Fibroblast of skin of right biceps (primary cell): ENCODE results near the gene PNPLA1.

Source experiments
- DNase-seq: peaks from one replicate; pipeline ENCODE4 v3.0.0-alpha.2; 2013

PNPLA1 gene

GRCh38 chr6:36269834-36270705 is at the start of gene PNPLA1:
Gene PNPLA1, plus strand, starts transcription at chr6:36270060. Its CDS starts 400 bp downstream, at chr6:36270460.
- no peak for DNase-seq

GRCh38 chr6:36220226-36220625 is 49.6 kb upstream of the PNPLA1 start:
- DNase-seq = no peak

GRCh38 chr6:36221674-36222073 is 48.2 kb upstream of the PNPLA1 start:
- DNase-seq = no peak

GRCh38 chr6:36222924-36223323 is 46.9 kb upstream of the PNPLA1 start:
- no peak for DNase-seq

- DNase-seq = peak; percentile 6
These were observed 46.2 kb upstream of the PNPLA1 start for GRCh38 chr6:36223706-36224105.

- DNase-seq = peak; percentile 12
These were observed 44.9 kb upstream of the PNPLA1 start for GRCh38 chr6:36224918-36225461.

GRCh38 chr6:36226438-36227047 is 43.3 kb upstream of the PNPLA1 start:
- no peak for DNase-seq

- no peak for DNase-seq
These were observed 42.3 kb upstream of the PNPLA1 start for GRCh38 chr6:36227379-36228228.

- no peak for DNase-seq
These were observed 40.6 kb upstream of the PNPLA1 start for GRCh38 chr6:36229223-36229622.

GRCh38 chr6:36230371-36230770 is 39.5 kb upstream of the PNPLA1 start:
- DNase-seq = no peak

- DNase-seq = no peak
These were observed 37.7 kb upstream of the PNPLA1 start for GRCh38 chr6:36232172-36232571.

- no peak for DNase-seq
These were observed 34.6 kb upstream of the PNPLA1 start for GRCh38 chr6:36235309-36235708.

- no peak for DNase-seq
These were observed 34.0 kb upstream of the PNPLA1 start for GRCh38 chr6:36235862-36236261.

- no peak for DNase-seq
These were observed 30.1 kb upstream of the PNPLA1 start for GRCh38 chr6:36239774-36240173.

- DNase-seq = peak; percentile 49
These were observed 28.1 kb upstream of the PNPLA1 start for GRCh38 chr6:36241728-36242127.

- DNase-seq = no peak
These were observed 27.7 kb upstream of the PNPLA1 start for GRCh38 chr6:36242161-36242560.

- no peak for DNase-seq
These were observed 27.2 kb upstream of the PNPLA1 start for GRCh38 chr6:36242626-36243025.

- DNase-seq = no peak
These were observed 26.2 kb upstream of the PNPLA1 start for GRCh38 chr6:36243562-36244212.

GRCh38 chr6:36244641-36245280 is 25.1 kb upstream of the PNPLA1 start:
- DNase-seq = peak; percentile 36

- no peak for DNase-seq
These were observed 24.2 kb upstream of the PNPLA1 start for GRCh38 chr6:36245572-36246061.

- no peak for DNase-seq
These were observed 23.2 kb upstream of the PNPLA1 start for GRCh38 chr6:36246506-36247268.
